GM21723 (cell line): ENCODE data around the gene NEUROG1.

Experiments
- ATAC-seq: cut with Tn5 transposase; IDR thresholded peaks from one replicate; pipeline ENCODE4 v1.9.1; 2021; ENCODE audit warnings: mild to moderate bottlenecking, moderate library complexity; ENCODE audit not compliant: unreplicated experiment

NEUROG1 gene

DNA sequence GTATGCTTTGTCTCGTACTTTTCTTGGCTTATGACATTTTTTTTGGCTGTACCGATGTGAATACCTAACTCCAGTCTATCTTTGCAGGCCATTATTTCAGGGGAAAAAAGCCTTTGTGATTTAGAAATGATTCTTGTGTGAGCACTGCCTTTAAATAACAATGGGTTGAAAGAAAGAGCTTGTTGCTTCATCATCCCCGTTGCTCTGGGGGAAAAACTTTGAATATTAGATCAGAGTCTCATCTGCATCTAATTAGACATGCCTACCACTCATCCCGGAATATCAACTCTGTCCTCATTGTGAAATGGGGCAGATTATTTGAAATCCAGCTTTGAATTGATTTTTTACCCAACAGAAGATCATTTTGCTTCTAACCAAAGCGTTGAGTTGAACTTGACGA lies 29.5 kb upstream of the NEUROG1 start:
- no peak for ATAC-seq

GRCh38 chr5:135564331-135564730 lies 28.6 kb upstream of the NEUROG1 start:
- ATAC-seq, result no peak

DNA sequence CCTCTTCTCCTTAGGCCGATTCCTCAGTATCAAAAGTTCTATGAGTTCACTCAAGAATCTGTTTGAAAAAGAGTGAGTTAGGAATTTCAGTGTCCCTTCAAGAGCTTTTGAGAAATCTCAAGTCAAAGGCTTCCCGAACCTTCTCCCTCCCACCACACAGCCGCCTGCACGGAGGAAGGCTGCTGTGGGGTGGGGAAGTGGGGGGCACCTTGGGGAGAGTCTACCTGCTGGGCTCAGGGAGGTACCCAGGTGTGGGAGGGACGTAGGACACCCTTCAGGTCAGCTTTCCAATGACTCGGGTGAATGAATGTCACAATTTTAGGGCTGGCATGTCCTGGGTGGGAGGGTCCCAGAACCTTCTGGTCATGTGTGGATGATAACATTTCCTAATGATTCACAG lies 25.5 kb upstream of the NEUROG1 start:
- no peak for ATAC-seq

DNA sequence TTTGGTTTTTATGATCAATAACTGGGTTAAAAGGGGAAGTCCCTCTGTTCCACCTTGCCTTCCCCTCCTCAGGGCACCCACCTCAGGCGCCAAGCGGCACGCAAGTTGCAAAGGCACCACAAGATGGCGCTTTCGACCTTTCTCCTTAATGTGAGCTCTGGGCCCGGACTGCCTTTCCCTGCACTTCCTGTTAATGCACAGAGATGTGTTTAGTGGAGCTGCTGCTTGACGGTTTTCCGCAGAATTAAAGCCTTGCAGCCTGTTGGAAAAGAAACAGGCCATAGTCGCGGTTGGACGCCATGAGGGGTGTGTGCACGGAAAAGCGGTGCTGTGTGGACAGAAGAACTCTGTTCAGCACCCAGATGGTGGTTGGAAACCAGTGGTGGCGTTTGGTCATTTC lies 25.1 kb upstream of the NEUROG1 start:
- peak; percentile 95 for ATAC-seq

- no peak for ATAC-seq
Measured at GRCh38 chr5:135559354-135559753, 23.6 kb upstream of the NEUROG1 start.

DNA sequence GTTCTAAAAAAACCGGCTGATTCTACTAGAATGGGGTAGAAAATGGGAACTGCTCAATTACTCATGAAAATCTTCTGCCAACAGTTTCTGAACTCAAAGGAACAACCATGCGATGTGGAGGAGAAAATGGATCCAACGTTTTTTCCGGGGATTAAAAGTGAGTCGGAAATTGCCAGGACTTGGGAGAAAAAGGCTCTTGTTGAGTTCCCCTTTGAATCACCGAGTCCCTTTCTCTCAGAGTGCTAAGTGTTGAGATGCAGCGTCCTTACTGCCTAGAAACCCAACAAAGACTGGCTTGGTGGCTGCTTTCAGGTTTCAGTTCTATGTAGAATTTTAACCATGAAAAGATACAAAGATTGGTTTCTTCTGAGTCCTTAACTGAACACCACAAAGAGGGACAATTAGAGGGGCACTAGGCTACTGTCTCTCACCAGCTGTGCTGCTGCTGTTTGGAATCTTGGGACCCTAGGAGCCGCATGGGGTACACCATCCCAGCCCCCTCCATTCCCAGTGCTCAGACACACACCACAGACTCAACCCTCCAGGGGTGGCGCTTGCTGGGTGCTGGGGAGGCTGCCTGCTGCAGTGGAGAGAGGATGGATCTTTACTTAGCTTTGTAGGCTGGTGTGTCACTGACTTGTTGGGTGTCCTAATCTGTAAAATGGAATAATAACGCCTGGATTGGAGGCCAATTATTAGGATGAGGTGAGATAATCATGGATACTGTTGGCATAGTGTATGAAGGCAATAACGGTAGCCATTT lies 21.5 kb upstream of the NEUROG1 start:
- ATAC-seq, result no peak

DNA sequence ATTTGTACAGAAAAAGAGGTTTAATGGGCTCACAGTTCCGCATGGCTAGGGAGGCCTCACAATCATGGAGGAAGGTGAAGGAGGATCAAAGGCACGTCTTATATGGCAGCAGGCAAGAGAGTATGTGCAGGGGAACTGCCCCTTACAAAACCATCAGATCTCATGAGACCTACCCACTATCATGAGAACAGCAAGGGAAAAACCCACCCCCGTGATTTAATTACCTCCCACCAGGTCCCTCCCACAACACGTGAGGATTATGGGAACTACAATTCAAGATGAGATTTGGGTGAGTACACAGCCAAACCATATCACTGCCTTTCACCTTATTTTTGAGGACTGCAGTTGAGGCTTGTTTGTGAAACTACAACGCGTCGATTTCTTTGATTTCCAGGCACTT lies 20.9 kb upstream of the NEUROG1 start:
- ATAC-seq, result no peak

DNA sequence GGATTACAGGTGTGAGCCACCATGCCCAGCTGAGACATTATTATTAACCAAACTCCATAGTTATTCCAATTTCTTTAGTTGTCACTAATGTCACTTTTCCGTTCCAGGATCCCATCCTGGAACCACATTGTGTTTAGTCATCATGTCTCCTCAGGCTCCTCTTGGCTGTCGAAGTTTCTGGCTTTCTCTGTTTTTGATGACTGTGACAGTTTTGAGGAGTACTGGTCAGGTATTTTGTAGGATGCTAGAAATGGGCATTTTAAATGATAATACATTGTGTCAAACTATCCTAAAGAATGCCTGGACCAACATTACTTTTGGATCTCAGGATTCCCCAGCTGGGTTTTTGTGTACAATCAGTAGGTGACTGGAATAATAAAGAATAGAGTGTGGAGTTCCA lies 19.8 kb upstream of the NEUROG1 start:
- no peak for ATAC-seq

DNA sequence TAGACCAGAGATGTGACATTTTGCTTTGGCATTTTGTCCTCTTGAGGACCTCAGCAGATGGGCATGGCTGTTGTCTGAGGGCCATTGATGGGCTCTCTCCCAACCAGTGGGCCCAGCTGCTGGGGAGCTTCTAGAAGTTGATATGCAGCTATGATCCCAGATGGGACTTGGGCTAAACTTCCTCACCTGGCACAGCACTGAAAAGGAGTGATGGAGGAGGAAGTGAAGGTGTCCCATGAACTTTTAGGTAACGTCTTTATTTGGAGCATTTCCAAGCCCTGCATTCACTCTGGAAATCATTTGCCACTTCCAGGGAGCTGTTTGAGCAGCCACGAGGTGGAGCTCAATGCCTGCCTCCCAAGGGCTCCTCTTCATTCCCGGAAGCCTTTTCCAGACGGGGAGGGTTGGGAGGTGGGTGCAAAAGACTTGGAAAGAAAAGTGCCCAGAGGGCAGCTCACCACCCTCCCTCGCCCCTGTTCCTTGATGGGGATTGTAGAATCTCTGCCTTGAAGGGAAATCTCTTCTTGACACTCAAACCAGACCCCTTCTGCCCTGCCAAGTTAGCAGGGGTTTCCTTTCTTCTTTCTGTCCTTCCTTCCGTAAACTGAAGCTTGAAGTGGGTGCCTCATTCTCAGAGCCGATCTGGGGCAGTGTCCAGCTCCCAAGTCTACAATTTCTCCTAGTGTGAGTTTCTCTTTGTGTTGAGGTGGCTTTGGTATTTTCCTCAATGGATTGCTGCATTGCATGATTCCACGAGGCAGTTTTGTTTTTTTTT lies 18.1 kb upstream of the NEUROG1 start:
- ATAC-seq, result no peak

DNA sequence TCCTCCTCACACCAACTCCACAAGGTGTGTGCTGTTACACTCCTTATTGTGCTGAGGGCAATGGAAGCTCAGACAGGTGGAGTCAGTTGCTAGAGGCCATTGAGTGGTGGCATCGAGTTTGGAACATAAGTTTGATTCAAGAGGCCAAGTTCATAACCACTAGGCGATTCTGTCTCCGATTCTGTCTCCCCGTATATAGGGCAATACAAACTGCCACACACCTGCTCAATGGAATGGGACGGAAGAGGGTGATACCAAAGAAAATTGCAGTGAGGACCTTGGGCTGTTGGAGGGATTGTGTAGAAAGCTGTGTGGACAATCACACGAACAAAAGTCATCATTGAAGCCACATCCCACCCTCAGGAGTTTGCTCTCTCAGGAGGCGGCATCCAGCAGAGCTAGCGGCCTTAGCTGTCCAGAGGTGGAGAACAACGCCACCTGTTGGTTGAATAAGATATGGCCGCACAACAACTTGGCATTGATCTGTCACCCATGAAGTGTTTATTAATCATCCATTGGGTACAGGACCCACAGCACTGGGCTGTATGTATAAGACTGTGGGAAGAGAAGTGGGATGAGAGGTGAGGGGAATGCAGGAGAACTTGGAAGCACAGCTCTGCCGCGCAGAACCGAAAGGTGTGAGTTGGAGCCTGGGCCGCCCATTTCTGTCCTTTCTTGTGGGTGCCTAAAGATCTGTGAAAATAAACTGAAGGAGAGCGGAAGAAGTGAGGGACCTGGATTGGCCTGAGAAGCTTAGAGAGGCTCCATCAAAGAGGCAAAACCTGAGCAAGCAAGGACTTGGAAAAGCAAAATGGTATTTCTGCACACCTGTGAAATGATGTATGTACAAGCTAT lies 16.1 kb upstream of the NEUROG1 start:
- ATAC-seq, result peak; percentile 59

GRCh38 chr5:135549413-135549812 lies 13.6 kb upstream of the NEUROG1 start:
- ATAC-seq, result no peak

DNA sequence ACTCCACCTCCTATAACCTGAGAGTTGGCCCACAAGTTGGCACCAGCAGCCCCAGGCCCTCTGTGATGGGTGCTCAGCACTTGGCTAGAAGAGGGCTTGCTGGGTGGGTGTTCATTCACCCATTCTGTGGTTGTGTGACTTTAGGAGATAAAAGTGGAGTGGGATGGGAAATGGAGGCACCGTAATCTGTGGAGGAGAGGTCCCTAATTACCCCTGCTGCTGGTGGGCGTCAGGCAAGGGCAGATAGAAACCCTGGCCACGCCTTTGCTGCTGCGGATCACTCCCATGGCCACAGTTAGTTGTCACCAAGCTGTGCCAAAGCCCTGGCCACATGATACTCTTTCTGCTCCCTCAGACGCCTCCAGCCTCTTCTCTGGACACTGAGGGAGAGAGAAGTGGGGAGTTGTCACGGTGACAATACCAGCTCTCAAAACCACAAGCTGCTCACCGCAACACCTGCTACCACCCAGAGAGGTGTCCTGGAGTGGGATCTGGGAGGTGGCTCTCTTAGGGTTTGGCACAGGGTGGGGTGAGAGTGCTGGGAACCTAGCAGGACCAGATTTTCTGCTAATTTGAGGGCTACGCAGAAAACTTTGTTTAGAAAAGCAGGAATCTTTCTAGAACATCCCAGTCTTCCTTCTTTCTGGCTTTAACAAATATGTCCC lies 12.0 kb upstream of the NEUROG1 start:
- ATAC-seq, result no peak

- ATAC-seq, result no peak
Measured at GRCh38 chr5:135546912-135547311, 11.1 kb upstream of the NEUROG1 start.

DNA sequence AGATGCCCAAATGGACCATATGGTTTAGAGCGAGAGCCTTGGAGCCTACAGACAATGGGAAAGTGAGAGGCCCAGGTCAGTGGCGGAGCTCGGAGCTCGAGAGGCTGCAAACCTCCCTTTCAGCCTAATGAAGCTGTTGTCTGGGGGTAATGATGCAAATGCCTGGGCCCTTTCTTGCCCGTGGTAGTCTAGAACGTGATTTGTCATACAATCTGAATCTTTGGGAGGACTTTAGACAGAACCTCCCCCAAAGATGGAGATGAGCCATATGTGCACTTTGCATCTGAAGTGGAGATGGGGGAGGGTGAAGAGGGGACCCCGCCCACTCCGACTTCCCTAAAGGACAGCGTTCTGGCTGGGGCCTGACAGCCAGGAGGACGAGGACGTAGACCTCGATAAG lies 10.3 kb upstream of the NEUROG1 start:
- ATAC-seq, result no peak

GRCh38 chr5:135545099-135545498 lies 9.3 kb upstream of the NEUROG1 start:
- ATAC-seq, result no peak

GRCh38 chr5:135543485-135544304 lies 7.9 kb upstream of the NEUROG1 start:
- ATAC-seq, result no peak

GRCh38 chr5:135543001-135543484 lies 7.3 kb upstream of the NEUROG1 start:
- ATAC-seq, result no peak

GRCh38 chr5:135541807-135542502 lies 6.2 kb upstream of the NEUROG1 start:
- no peak for ATAC-seq

GRCh38 chr5:135539430-135540005 lies 3.8 kb upstream of the NEUROG1 start:
- no peak for ATAC-seq
